NCI-H226 (cell line): ENCODE data around the gene ACACA.
"Not testable (repeated sequence)": the region's sequence is repeated elsewhere in the genome, so short reads cannot be mapped to it uniquely, and the experiment has no call there.

Experiments
- DNase-seq: peaks from one replicate; pipeline ENCODE4 v3.0.0-alpha.2; 2015

The ACACA gene

DNA sequence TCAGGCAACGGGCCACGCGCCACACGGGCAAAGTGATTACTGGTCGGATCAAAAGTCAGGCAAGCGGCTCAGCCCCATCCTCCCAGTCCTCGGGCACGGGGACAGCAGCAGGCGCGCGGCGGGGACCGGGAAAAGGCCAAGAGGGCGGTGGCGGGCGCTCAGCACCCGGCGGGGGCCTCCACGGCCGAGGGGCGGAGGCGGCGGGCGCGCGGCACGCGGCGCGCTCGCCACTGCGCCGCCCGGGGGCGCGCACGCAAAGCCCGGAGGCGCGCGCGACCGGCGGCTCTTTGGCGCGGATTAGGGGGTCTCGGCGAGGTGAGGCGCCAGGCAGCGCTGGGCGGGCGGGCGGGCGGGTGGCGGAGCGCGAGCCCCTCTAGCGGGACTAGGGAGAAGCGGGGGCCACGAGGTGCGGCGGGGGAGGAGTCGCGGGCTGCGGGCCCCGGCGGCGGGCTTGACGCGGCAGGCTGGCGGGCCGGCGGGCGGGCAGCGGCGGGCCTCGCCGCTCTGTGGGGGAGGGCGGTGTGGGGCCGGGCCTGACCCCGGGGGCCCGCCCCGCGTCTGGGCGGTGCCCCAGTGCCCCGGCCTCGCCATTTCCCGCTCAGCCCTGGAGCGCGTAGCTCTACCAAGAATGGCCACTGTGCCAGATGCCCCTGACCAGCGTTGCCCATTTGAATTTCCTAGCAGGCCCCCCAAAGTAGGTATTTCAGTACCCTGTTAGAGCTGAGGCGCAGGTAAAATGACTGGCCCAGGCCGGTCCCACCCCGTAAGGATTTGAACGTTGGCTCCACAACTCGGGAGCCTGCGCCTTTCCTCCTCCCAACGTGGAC, at the start of gene ACACA, which contains the start of gene TADA2A:
TSS of gene ACACA (minus strand) at position 202 of the 827 bp plus-strand sequence. CDS start 537 bp downstream, outside the sequence.
TSS of gene TADA2A (plus strand) at position 252 of the 827 bp plus-strand sequence. CDS start 4,480 bp downstream, outside the sequence.
- DNase-seq = peak; percentile 80

DNA sequence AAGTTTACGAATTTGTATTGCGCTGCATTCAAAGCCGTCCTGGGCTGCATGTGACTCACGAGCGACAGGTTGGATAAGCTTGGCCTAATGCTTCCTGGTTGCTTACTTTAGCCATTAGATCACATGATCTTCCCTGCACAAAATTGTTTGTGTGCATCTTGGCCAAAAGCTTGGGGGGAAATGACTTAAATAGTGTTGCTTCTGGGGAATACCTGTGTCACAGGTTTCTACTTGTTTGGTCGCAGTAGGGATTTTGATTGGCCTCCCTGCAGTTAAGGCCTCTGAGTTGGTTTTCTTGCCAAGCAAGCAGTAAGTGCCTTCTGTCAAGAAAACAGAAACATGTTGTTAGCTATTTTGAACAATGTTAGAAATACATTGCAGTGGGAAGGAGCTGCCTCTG, 43.5 kb upstream of the ACACA start:
- DNase-seq = no peak

DNA sequence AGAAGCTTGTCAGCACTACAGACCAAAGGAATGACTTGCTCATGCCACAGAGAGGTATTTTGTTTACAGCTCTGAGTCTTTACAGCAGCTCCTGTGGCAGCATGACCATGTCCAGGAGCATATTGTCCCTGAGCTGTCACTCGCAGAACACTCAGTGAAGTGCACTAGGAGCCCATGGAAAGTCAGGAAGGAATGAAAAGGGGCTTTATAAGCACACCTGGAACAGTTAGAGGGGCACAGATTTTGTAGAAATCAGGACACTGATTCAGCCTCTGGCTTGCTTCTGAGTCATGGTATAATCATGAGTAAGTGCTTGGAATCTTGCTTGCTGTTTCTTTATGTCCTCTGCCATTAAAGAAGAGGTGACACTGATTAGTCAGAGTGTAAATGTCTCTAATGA, 41.0 kb upstream of the ACACA start:
- DNase-seq = no peak

DNA sequence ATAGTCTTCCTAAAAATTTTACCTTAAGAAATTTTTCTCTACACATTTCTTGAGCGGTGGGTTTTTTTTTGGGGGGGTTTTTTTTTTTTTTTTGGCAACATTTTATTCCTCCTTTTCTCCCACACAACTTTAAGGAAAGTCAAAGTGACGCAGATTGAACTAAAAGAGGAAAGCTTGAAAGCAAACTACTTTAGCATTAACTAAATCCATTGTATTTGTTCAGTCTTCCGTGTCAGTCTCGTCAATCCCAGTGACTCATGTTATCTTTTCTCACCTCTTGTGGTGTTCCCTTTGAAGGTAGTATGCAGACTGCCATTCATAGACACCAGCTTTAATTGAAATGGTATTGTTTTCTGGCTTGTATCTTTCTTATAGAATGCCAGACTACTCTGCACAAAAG, 39.4 kb upstream of the ACACA start:
- no peak for DNase-seq

DNA sequence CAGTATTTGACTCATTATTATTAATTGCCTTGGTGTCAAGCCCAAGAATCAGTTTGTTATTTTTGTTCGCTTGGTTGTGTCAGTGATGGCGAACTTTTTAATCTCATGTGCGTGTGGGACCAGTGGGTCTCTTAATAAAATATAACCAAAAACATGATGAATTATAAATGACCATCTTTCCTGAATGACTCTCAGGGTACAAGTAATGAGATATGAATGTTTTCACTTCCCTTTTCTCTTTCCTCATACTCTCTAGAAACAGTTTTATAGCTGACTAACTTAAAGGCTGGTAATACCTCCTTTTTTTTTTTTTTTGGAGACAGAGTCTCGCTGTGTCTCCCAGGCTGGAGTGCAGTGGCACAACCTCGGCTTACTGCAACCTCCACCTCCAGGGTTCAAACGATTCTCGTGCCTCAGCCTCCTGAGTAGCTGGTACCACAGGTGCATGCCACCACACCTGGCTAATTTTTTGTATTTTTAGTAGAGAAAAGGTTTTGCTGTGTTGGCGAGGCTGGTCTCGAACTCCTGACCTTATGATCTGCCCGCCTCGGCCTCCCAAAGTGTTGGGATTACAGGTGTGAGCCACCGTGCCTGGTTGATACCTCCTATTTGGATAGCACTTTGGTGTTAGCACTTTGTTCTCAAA, 34.9 kb upstream of the ACACA start:
- DNase-seq = not testable (repeated sequence)

DNA sequence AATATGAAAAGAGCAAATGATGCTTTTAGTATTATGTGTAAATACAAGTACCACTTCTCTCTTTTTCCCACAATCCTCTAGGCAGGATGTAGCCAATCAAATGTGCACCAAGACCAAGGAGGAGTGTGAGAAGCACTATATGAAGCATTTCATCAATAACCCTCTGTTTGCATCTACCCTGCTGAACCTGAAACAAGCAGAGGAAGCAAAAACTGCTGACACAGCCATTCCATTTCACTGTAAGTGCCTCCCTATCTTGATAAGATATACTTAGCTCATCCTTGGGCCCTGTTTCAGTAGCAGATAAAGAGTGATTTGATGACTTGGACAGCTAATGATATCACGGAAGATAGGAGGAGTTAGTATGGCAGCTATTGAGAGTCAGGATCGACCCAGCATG, 33.8 kb upstream of the ACACA start:
- DNase-seq = no peak

DNA sequence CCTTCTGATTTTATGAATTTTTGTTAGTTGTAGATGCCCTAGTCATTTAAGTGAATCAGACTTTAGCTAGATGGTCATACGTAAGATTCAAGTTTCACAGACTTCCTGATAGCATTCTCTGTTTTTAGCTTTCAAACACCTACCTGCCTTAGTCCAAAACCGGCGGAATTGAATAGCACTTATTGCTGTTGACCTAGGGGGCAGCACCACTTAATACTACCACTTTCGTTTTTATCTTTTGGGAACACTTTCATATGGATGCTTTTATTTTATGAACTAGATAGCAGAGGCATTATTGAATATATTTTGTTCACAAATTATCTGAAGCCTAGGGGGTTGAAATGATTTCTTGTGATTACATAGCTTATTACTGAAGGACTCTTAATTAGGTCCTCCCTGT, 31.5 kb upstream of the ACACA start:
- no peak for DNase-seq

DNA sequence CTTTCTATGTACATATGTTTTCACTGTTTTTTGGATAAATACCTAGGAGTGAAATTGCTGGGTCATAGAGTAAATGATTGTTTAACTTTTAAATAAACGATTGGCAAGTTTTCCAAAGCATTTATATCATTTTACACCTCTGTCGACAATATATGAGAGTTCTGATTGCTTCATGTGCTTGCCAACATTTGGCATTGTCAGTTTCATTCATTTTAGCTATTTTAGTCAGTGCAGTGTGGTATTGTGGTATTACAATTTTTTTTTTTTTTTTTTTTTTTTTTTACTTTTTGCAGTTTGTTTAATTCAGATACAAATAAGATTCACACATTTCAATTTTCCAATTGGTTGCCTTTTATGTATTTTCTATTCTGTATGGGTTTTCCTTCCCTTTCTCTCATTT, 26.0 kb upstream of the ACACA start:
- DNase-seq = no peak

DNA sequence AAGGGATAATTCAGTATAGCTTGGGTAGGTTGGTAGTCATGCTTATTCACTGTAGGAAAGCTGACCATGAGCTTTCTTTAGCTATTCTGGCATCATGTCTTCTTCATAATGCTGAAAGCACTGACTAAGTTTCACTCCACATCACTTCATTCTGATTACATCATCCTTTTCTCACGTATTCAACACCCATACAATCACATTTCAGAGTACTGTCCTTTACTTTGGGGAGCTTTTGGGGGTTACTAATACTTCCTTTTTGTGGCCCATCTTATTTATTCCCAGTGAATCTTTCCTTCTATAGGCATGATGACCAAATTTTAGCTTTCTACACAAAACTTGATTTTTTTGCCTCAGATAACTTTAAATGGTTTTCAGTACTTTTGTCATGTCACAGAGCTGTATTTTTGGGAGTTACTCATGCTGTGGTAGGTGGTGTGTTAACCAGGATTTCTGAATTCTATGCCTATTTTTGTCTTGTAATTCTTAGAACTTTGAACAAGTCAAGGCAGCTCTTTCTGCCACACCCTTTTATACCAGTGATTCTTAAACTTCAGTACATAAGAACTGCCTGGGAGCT, 23.5 kb upstream of the ACACA start:
- DNase-seq = no peak

DNA sequence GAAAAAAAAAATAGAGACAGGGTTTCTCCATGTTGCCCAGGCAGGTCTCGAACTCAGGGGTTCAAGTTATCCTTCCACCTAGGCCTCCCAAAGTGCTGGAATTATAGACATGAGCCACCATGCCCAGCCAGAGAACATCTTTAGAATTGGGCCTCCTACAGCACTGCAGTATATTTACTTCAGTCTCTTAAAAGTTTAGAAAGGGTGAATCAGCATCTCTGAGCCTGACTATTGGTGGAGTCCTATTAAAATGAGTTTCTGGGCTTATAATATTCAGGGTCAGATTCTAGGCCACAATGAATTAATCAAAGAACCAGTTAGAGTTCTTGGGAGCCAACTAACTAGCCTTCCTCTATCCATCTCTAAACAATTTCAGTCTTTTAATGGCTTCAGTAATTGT, 22.8 kb upstream of the ACACA start:
- DNase-seq = no peak

DNA sequence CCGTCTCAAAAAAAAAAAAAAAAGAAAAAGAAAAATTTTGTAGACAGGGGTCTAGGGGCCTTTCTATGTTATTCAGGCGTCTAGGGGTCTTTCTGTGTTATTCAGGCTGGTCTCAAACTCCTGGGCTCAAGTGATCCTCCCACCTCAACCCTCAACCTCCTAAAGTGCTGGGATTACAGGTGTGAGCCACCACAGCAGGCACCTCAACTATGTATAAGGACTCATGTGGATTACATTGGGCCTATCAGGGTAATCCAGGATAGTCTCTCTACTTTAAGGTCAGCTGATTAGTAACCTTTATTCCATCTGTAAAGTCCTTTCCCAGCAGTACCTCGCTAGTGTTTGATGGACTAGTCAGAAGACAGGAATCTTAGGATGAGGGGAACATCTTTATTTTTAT, 22.4 kb upstream of the ACACA start:
- DNase-seq = no peak

DNA sequence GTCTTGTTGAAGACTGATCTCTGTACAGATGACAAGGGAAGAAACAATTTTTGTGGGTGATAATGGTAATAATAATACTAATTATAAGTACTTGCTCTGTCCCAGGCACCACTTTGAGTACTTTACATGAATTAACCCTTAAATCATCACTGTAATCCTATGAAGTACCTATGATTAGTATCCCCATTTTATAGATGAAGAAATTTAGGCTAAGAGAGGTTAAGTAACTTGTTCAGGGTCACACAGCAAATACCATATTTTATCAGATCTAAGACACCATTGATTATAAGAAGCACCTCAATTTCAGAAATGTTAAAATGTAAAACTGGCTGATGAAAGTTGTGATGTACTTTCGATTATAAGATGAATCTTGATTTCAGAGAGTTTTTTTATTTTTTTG, 18.6 kb upstream of the ACACA start:
- no peak for DNase-seq

DNA sequence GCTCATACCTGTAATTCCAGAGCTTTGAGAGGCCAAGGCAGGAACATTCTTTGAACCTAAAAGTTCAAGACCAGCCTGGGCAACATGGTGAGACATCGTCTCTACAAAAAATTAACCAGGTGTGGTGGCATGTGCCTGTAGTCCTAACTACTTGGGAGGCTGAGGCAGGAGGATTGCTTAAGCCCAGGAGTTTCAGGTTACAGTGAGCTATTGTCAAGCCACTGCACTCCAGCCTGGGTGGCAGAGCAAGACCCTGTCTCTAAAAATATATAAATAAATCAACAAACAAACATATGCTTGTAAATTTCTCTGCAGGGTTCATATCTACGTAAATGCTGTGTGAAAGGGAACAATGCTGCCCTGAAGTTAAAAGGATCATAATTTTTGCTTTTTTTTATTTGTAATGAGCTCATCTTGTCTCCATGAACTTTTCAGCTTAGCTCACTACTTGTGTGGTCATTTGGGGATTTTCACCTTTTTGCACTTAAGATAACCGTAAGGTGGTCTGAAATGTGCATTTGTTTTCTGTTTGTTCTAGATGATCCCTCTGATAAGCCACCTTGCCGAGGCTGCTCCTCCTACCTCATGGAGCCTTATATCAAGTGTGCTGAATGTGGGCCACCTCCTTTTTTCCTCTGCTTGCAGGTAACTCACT, 16.5 kb upstream of the ACACA start:
- no peak for DNase-seq

DNA sequence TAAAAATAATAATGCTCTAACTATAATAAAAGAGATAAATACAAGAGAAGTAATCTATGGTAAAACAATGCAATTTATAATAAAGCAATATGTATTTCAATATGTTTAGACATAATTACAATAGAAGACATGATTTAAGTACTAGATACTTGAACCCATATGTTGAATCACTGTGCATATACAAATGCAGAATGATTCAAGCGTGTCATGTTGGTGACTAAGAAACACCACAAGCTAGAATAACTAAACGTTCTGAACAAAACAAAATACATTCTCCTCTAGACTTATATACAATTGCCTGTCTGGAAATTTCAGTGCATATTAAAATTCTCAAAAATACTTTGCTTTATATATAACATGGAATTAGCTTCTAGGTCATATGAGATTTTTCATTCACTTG, 11.2 kb upstream of the ACACA start:
- no peak for DNase-seq

DNA sequence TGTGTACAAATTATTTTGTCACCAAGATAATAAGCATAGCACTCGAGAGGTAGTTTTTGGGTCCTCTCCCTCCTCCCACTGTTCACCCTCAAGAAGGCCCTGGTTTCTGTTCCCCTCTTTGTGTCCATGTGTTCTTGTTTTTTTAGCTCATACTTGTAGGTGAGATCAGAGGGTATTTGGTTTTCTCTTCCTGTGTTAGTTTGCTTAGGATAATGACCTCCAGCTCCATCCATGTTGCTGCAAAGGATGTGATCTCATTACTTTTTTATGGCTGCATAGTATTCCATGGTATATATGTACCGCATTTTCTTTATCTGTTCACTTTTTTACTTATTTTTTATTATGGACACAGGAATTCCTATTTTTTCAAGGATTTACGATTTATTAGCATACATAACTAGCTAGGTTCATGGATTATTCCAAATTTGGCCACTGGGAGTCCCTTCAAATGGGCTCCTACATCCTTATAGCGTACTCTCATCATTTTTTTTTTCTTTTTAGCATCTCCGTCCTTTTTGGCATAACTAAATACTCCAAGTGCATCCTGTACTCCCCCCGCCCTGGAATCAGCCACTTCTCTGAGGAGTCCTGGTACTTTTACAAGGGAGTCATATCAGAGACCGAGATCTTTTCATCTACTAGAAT, 7.4 kb upstream of the ACACA start:
- no peak for DNase-seq

DNA sequence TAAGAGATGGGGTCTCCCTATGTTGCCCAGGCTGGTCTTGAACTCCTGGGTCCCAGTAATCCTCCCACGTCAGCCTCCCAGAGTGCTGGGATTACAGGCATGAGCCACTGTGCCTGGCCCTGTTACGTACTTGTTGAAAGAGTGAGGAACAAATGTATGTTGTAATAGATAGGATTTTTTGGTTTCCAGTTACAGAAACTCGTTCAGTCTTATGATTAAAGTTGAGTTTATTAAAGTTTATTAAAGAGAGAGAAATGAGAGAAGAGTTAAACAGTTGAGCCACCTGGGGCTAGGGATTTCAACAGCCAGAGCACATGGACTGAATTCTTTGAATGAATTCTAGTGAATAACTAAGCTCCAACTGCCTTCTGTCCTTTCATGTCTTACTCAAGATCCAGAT, 3.7 kb upstream of the ACACA start:
- no peak for DNase-seq

DNA sequence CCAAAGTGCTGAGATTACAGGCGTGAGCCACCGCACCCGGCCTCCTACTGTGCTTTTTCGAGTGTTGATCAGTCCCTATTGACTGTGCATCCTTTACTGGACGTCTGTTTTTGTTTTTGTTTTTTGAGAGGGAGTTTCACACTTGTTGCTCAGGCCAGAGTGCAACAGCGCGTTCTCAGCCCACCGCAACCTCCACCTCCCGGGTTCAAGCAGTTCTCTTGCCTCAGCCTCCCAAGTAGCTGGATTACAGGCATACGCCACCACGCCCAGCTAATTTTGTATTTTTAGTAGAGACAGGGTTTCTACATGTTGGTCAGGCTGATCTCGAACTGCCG, 1.5 kb upstream of the ACACA start:
- not testable (repeated sequence) for DNase-seq

DNA sequence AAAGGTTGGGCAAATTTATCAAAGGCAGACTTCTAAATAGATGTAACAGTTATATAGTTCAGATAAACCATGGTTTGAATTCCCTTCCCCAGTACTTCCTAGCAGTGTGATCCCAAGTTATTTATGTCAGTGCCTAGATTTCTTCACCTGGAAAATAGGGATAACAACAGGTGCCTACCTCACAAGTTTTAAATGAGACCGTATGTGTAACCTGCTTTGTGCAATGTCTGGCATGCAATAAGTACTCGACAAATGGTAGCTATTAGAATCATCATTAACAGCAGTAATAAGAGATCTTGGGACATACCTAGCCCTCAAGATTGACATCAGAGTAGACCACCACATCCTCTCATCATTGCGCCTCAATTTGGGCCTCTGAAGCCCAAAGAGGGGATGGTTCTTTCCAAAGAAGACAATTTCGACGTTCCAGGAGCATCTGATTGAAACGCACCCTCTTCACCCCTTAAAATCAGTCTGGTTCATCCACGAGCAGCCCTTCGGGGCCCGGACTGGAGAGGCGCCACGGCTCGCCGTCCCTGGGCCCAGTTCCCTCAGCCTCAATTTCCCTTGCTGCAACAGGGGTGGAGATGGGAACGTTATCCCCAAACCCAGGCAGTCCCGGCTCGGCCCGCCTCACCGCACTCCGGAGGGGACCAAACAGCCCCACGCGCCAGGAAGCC, 541 bp downstream of the ACACA start:
- DNase-seq = no peak

DNA sequence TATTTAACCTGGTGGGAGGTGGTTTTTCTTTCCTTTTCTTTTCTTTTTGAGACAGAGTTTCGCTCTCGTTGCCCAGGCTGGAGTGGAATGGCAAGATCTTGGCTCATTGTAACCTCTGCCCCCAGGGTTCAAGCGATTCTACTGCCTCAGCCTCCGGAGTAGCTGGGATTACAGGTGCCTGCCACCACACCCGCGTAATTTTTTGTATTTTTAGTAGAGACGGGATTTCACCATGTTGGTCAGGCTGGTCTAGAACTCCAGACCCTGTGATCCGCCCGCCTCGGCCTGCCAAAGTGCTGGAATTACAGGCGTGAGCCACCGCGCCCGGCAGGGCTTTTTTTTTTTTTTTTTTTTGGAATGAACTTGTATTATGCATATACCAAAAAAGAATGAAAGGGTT, 1.1 kb downstream of the ACACA start:
- not testable (repeated sequence) for DNase-seq

DNA sequence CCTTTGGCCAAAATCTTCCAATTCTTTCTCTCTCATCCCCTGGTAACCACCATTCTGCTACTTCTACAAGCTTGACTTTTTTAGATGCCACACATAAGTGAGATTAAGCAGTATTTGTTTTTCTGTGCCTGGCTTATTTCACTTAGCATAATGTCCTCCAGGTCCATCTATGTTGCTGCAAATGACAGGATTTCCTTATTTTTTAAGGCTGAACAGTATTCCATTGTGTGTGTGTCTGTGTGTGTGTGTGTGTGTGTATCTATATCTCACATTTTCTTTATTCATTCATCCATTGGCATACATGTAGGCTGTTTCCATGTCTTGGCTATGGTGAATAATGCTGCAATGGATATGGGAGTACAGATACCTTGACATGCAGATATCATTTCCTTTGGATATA, 6.1 kb downstream of the ACACA start:
- DNase-seq = no peak

DNA sequence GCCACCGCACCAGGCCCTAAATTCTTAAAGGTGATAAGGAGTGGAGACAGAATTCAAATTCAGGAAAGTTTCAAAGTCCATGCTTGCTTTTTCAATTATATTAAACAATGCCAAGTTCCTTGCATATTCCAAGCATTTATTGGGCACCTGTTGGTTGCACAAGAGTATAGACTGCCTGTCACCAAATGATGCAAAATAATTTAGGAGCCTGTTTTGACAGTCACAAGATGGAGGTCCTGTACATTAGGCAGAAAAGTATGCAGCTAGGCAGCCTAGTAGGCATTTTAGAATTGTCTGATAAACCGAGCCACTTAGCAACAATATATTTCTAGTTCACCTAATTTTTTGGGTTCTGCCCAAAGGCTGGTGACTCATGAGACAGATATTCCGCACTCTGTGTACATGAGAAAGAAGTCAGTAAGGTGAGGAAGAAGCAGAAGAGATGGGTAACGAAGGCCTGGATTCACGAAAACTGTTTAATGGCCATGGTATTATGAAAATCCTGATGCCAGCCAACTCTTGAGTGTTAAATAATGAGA, 7.3 kb downstream of the ACACA start:
- peak; percentile 86 for DNase-seq

DNA sequence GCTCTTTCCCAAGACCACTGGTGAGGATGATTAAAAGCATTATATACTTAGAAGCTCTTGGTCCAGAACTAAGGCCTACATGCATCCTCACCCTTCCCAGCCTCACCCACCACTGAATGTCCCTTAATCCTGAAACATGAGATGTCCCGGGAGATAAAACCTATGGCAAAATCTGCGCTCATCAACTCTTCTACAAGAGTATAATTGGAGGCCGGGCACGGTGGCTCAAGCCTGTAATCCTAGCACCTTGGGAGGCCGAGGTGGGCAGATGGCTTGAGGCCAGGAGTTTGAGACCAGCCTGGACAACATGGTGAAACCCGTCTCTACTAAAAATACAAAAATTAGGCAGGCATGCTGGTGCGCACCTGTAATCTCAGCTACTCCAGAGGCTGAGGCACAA, 13.3 kb downstream of the ACACA start:
- no peak for DNase-seq
